ENCODE data around the gene JMJD7.
"Not testable (repeated sequence)": the region's sequence is repeated elsewhere in the genome, so short reads cannot be mapped to it uniquely, and the experiment has no call there.

The JMJD7 gene

GRCh38 chr15:41822957-41823356 is 4.9 kb upstream of the JMJD7 start:
- no peak for DNase-seq

DNA sequence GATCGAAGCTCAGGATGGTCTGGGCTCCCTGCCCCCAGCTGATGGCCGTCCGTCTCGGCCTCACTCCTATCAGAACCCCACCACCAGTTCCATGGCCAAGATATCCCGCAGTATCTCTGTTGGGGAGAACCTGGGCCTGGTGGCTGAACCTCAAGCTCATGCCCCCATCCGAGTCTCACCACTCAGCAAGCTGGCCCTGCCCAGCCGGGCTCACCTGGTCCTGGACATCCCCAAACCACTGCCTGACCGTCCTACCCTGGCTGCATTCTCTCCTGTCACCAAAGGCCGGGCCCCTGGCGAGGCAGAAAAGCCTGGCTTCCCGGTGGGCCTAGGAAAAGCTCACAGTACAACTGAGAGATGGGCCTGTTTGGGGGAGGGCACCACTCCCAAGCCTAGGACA is 4.4 kb upstream of the JMJD7 start:
- no peak for DNase-seq

- no peak for DNase-seq
These were observed 3.7 kb upstream of the JMJD7 start for GRCh38 chr15:41824062-41824745.

DNA sequence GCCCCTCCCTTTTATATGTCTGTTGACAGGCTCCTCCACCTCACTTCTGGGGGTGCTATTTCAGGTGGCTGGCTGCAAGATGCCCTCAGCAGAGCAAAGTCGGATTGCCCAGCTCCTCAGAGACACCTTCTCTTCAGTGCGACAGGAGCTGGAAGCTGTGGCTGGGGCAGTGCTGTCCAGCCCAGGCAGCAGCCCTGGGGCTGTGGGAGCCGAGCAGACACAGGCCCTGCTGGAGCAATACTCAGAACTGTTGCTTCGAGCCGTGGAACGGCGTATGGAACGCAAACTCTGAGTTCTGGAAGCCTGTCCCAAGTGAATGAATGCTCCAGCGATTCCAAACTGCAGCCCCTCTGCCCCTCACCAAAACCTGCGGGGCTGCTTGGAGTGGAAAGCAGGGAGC is 2.7 kb upstream of the JMJD7 start:
- DNase-seq = no peak

- DNase-seq = no peak
These were observed 2.0 kb upstream of the JMJD7 start for GRCh38 chr15:41825572-41826535.

DNA sequence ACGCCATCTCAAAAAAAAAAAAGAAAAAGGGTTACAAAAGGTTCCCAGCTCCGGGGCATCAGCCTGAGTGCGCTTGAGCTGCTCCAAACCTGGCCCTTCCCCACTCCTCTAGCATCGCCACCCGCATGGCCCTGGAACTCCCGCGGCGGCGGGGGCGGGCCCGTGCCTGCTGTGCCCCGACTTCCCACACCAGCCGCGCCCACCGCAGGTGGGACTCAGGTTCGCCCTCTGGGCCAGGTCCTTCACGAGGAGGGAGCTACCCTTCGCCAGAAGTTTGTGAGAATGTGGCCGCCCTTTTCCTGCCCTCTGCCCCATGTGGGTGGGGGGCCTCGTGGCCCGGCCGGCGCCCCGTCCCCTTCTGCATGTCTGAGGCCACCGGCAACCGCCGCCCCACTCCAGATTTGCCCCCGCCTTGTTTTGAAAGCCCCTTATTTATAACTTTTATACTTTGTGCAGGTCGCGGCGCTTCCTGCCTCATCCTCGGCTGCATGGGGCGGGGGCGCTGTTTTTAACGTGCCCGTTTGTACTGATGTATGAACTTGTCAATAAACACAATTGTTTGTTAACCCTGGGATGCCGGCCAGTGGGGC is 507 bp upstream of the JMJD7 start:
- no peak for DNase-seq

DNA sequence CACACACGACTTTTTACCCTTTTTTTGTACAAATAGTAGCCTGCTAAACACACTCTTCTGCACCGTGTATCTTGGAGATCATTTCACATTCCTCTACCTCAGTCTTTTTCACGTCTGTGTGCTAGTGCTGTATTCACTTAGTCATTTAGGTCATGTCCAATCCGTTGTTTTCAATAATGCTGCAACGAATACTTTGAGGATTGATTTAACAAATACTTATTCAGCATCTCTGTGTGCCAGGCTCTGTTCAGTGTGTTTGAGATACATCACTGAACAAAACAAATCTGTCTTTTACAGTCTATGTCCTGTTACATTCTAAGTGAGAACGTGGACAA is 882 bp downstream of the JMJD7 start:
- DNase-seq = no peak

DNA sequence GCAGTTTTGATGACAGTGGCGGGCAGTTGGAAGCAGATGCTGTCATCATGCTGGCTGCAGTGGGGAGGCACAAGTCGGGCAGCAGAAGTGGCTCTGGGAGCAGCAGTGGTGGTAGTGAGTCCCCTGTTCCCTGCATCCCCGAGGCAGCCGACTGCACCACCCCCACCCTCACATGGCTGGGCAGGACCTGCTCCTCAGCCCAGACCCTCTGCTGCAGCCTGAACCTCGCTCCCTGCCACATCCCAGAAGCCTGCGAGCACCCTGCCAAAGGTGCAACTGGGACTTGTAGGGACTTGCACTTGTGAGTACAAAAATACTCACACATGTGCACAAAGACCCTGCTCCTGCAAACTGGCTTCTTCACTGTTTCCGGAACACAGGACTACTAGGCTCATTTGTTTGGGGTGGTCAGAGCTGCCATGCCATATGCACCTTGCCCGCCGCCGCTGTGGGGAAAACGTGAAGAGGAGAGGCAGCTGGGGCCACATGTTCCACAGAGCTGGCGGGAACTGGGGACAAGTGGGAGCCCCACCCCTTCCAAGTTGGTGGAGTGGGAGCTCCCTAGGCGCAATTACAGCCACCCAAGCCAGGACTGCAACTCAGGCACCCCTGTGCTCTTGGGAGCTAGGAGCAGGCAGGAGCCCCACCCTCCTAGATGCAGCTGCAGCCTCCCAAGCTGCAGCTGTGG is 2.2 kb downstream of the JMJD7 start:
- DNase-seq = no peak

DNA sequence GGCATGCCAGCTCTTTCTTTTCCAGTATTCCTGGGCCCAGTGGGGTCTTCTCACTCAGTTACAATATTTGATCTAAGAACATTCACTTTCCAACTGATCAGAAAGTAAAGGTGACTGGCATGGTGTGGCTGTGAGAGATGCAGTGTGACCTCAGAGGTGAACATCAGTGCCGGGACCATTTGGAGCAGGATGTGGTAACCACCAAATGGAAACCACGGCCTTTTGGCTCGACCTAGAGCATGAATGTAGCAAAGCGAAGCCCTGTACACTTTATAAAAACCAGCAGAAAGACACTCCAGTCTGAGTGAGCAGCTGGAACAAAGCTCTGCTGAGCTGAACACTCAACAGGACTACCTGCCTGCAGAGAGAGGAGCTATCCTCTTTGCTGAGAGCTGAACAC is 3.4 kb downstream of the JMJD7 start:
- not testable (repeated sequence) for DNase-seq

DNA sequence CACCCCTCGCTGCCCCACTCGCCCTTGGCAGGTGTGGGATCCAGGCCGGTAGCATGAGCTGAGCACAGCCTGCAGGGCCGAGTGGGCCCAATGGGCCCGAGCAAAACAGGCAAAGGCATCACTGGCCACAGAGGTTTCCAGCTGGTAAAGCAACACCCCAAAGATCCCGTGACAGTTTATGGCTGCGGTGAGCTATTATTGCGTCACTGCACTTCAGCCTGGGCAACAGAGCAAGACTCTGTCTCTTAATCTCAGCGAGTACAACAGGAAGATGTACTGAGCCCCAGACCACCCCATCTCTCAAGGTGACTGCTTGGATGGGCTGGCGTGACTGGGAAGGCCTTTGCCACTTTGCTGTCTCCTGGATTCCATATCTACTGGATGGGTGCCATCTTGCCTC is 4.3 kb downstream of the JMJD7 start:
- DNase-seq = no peak

GRCh38 chr15:41832875-41833274 is 5.0 kb downstream of the JMJD7 start:
- DNase-seq = no peak

DNA sequence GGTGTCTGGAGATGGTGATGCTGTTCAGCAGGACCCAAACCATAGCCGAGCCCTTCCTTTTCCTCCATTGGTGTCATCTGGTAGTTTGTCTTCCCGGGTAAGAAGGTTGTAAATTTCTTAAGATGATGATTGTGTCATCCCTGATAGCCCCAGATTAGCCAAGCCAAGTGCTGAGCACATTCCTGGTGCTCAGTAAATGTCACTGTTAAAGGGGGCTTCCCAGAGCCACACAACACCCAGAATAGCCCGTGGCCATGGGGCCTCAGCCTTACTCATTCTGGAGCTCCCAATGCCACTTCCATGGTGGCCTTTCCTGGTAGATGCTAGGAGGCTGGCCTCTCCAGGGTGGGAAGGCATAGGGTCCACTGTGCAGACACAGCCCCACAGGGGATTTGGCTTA is 6.2 kb downstream of the JMJD7 start:
- DNase-seq = no peak

DNA sequence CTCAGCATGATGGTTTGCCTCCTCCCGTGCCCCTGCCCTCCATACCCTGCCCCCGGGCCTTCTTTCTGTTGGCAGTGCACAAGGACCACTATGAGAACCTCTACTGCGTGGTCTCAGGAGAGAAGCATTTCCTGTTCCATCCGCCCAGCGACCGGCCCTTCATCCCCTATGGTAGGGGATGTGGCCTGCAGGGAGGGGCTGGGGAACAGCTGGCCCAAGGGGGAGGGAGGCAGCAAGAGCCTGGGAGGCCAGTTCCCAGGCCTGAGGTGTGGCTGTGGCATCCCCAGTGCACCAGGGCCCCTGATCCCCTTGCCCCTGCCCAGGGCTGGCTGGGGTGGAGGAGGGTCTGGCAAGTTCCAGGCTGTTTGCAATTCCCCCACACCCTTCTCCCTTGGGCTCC is 8.2 kb downstream of the JMJD7 start:
- no peak for DNase-seq

- no peak for DNase-seq
These were observed 9.0 kb downstream of the JMJD7 start for GRCh38 chr15:41836713-41837454.

GRCh38 chr15:41838400-41838897 is 10.6 kb downstream of the JMJD7 start, which contains the start of gene PLA2G4B:
Gene PLA2G4B (plus strand): TSS chr15:41838847. CDS start chr15:41838914, 67 bp downstream.
- DNase-seq = no peak

- no peak for DNase-seq
These were observed 12.0 kb downstream of the JMJD7 start for GRCh38 chr15:41839781-41840491.

- DNase-seq = no peak
These were observed 12.8 kb downstream of the JMJD7 start for GRCh38 chr15:41840673-41841072.

GRCh38 chr15:41841131-41841530 is 13.2 kb downstream of the JMJD7 start:
- DNase-seq = no peak

DNA sequence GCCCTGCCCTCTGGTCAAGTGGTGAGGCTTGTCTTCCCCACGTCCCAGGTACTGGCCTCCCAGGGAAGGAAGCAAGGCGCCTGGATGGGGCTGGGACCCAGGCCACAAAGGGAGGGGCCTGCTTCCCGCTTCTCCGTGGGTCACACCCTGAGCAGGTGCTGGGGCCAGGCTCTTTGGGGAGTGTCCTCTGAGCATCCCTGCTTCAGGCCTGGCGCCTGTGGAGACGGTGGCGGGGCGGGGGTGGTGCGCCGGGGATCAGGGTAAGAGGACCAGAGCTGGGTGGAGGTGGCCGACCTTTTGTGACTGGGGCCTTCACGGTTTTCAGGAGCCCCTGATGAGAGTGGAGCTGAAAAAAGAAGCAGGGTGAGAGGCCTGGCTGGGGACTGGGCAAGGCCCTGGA is 14.3 kb downstream of the JMJD7 start:
- no peak for DNase-seq

DNA sequence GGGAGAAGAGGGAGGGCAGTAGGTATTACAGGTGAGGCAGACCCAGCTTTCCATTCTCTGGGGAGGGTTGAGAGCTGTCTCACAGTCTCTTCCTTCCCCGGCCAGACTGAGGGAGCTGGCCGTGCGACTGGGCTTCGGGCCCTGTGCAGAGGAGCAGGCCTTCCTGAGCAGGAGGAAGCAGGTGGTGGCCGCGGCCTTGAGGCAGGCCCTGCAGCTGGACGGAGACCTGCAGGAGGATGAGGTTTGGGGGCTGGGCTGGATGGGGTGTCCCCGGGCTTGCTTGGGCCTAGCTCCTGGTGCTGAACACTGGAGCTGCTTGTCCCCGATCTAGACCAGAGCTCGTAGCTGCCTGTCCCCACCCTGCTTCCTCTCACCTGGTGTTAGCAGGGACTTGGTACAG is 15.7 kb downstream of the JMJD7 start:
- no peak for DNase-seq

DNA sequence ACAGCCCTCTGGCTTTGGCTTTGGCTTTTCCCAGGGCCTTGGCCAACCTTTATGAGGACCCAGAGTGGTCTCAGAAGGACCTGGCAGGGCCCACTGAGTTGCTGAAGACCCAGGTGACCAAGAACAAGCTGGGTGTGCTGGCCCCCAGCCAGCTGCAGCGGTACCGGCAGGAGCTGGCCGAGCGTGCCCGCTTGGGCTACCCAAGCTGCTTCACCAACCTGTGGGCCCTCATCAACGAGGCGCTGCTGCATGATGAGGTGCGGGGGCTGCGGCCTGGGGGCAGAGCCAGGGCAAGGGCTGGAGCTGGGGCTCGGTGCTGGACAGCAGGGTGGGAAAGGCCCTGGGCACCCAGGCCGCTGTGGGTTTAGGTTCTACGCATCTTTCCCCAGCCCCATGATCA is 16.9 kb downstream of the JMJD7 start:
- no peak for DNase-seq

DNA sequence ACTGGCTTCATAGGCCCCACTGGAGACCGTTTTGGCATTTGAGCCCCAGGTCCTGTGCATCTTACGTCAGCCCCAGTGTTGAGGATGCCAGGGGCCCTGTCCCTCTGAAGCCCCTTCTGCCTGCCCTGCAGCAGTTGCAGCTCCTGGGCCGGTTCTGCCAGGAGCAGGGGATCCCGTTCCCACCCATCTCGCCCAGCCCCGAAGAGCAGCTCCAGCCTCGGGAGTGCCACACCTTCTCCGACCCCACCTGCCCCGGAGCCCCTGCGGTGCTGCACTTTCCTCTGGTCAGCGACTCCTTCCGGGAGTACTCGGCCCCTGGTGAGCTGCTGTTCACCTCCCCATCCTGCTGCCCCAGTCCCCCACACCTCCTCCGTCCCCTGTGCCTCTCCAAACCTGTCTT is 19.3 kb downstream of the JMJD7 start:
- no peak for DNase-seq

Measured in DMS79 treated with DMSO at 0.1 percent for 48 hours (cell line).